ENCODE measurements around the gene HIPK2.

- TF ChIP-seq CTCF (conservative IDR thresholded peaks at IDR 0.05; ENCODE audit: low read length) (no peak), EZH2phosphoT487 (IDR thresholded peaks at IDR 0.05; ENCODE audit: borderline replicate concordance, low read depth, low read length) (no peak)
These were observed 182.8 kb downstream of the HIPK2 start for GRCh38 chr7:139594911-139595476.
